Memory B cell (primary cell): ENCODE data around the gene EEF2.
"Not testable (repeated sequence)": the region's sequence is repeated elsewhere in the genome, so short reads cannot be mapped to it uniquely, and the experiment has no call there.

Experiments used
- ATAC-seq: fragments of 150-1000 bp; cut with Tn5 transposase; 2 replicates; pipeline ENCODE4 v1.10.0; 2021; ENCODE audit warnings: low read depth, mild to moderate bottlenecking, moderate library complexity
- DNase-seq, 2 donors: peaks; one replicate each; pipeline ENCODE4 v3.0.0; 2022; ENCODE audit warnings: low spot score in 2 of 2
- H3K27ac Mint-ChIP-seq: one replicate; pipeline ENCODE4 v1.8.0; 2022; ENCODE audit warnings: mild to moderate bottlenecking, moderate library complexity, mixed read lengths
- H3K27me3 Mint-ChIP-seq: one replicate; pipeline ENCODE4 v1.8.0; 2022; ENCODE audit warnings: mixed read lengths
- H3K36me3 Mint-ChIP-seq: one replicate; pipeline ENCODE4 v1.8.0; 2022; ENCODE audit warnings: mild to moderate bottlenecking, mixed read lengths
- H3K4me1 Mint-ChIP-seq: one replicate; pipeline ENCODE4 v1.8.0; 2022; ENCODE audit warnings: mixed read lengths
- H3K4me3 Mint-ChIP-seq: one replicate; pipeline ENCODE4 v1.8.0; 2022; ENCODE audit warnings: mild to moderate bottlenecking, moderate library complexity, mixed read lengths
- H3K9me3 Mint-ChIP-seq: one replicate; pipeline ENCODE4 v1.8.0; 2022; ENCODE audit warnings: mixed read lengths

Gene EEF2

GRCh38 chr19:3975637-3976087, 9.6 kb downstream of the EEF2 start:
- no peak for DNase-seq
- H3K36me3 Mint-ChIP-seq = peaks cover 16% of the 10 kb centered on the region
- ATAC-seq = no peak
- H3K4me1 Mint-ChIP-seq = peaks cover 7% of the 10 kb centered on the region
- no peak overlapping the region for H3K27ac Mint-ChIP-seq
- no peaks in the 10 kb centered on the region for H3K27me3 Mint-ChIP-seq
- H3K9me3 Mint-ChIP-seq = no peaks in the 10 kb centered on the region
- H3K4me3 Mint-ChIP-seq = no peak overlapping the region

- Mint-ChIP-seq H3K36me3 (peaks cover 16% of the 10 kb centered on the region), H3K4me3 (no peak overlapping the region), H3K9me3 (no peaks in the 10 kb centered on the region), H3K4me1 (peaks cover 12% of the 10 kb centered on the region), H3K27me3 (no peaks in the 10 kb centered on the region), H3K27ac (no peak overlapping the region)
- no peak for ATAC-seq
- no peak for DNase-seq
These were observed 10.1 kb downstream of the EEF2 start for GRCh38 chr19:3975144-3975543.

GRCh38 chr19:3970808-3971598, 14.3 kb downstream of the EEF2 start, which contains the start of gene DAPK3:
TSS of gene DAPK3 (minus strand) at chr19:3971099. CDS start at chr19:3969735, 1,364 bp downstream.
- DNase-seq (peak; percentile 81 to 84), ATAC-seq (peak; percentile 96)
- peaks cover 18% of the 10 kb centered on the region for H3K4me1 Mint-ChIP-seq
- peak within 1 kb of the TSS; percentile 89 for H3K4me3 Mint-ChIP-seq
- H3K36me3 Mint-ChIP-seq = peaks cover 5% of the 10 kb centered on the region
- H3K27ac Mint-ChIP-seq = peak within 1 kb of the TSS; percentile 72
- no peaks in the 10 kb centered on the region for H3K27me3 Mint-ChIP-seq
- no peaks in the 10 kb centered on the region for H3K9me3 Mint-ChIP-seq

- peaks cover 5% of the 10 kb centered on the region for H3K36me3 Mint-ChIP-seq
- no peaks in the 10 kb centered on the region for H3K27me3 Mint-ChIP-seq
These were observed 14.9 kb downstream of the EEF2 start for GRCh38 chr19:3970313-3970807.

GRCh38 chr19:3969435-3970312, 15.6 kb downstream of the EEF2 start:
- Mint-ChIP-seq H3K36me3 (peaks cover 8% of the 10 kb centered on the region), H3K9me3 (no peaks in the 10 kb centered on the region), H3K4me3 (peak overlapping the region; percentile 89), H3K4me1 (peaks cover 18% of the 10 kb centered on the region), H3K27ac (peak overlapping the region; percentile 72), H3K27me3 (no peaks in the 10 kb centered on the region)
- DNase-seq (no peak), ATAC-seq (no peak)

More at GRCh38 chr19:3970313-3970807, 14.9 kb downstream of the EEF2 start:
- H3K9me3 Mint-ChIP-seq = no peaks in the 10 kb centered on the region
- ATAC-seq = peak; percentile 3
- H3K4me3 Mint-ChIP-seq = peak overlapping the region; percentile 89
- H3K4me1 Mint-ChIP-seq = peaks cover 18% of the 10 kb centered on the region
- peak overlapping the region; percentile 72 for H3K27ac Mint-ChIP-seq
- DNase-seq = no peak

- Mint-ChIP-seq H3K27me3 (no peaks in the 10 kb centered on the region), H3K4me3 (no peak overlapping the region), H3K27ac (no peak overlapping the region), H3K4me1 (peaks cover 18% of the 10 kb centered on the region), H3K9me3 (no peaks in the 10 kb centered on the region), H3K36me3 (peaks cover 8% of the 10 kb centered on the region)
- ATAC-seq (no peak), DNase-seq (no peak)
These were observed 16.5 kb downstream of the EEF2 start for GRCh38 chr19:3968556-3969434.

- not testable (repeated sequence) for H3K9me3 Mint-ChIP-seq, H3K4me3 Mint-ChIP-seq, ATAC-seq, H3K27ac Mint-ChIP-seq, H3K27me3 Mint-ChIP-seq, DNase-seq
- Mint-ChIP-seq H3K36me3 (peaks cover 12% of the 10 kb centered on the region), H3K4me1 (peaks cover 18% of the 10 kb centered on the region)
These were observed 17.3 kb downstream of the EEF2 start for GRCh38 chr19:3967983-3968382.

- no peaks in the 10 kb centered on the region for H3K27me3 Mint-ChIP-seq
- peaks cover 17% of the 10 kb centered on the region for H3K4me1 Mint-ChIP-seq
- H3K4me3 Mint-ChIP-seq = no peak overlapping the region
- ATAC-seq (no peak), DNase-seq (no peak)
- no peak overlapping the region for H3K27ac Mint-ChIP-seq
- no peaks in the 10 kb centered on the region for H3K9me3 Mint-ChIP-seq
- H3K36me3 Mint-ChIP-seq = peaks cover 14% of the 10 kb centered on the region
These were observed 18.9 kb downstream of the EEF2 start for GRCh38 chr19:3966051-3967017.

- DNase-seq (no peak), ATAC-seq (no peak)
- Mint-ChIP-seq H3K4me1 (peaks cover 5% of the 10 kb centered on the region), H3K36me3 (peaks cover 14% of the 10 kb centered on the region), H3K27me3 (no peaks in the 10 kb centered on the region), H3K4me3 (no peak overlapping the region), H3K27ac (no peak overlapping the region), H3K9me3 (no peaks in the 10 kb centered on the region)
These were observed 20.7 kb downstream of the EEF2 start for GRCh38 chr19:3964256-3965194.

- ATAC-seq = no peak
- no peak overlapping the region for H3K4me3 Mint-ChIP-seq
- no peak overlapping the region for H3K27ac Mint-ChIP-seq
- peaks cover 5% of the 10 kb centered on the region for H3K4me1 Mint-ChIP-seq
- H3K9me3 Mint-ChIP-seq = no peaks in the 10 kb centered on the region
- no peak for DNase-seq
- no peaks in the 10 kb centered on the region for H3K27me3 Mint-ChIP-seq
- H3K36me3 Mint-ChIP-seq = peaks cover 14% of the 10 kb centered on the region
These were observed 21.6 kb downstream of the EEF2 start for GRCh38 chr19:3963458-3964255.

- Mint-ChIP-seq H3K9me3 (no peaks in the 10 kb centered on the region), H3K36me3 (peaks cover 11% of the 10 kb centered on the region), H3K4me1 (no peaks in the 10 kb centered on the region), H3K27me3 (no peaks in the 10 kb centered on the region), H3K27ac (no peak overlapping the region), H3K4me3 (no peak overlapping the region)
- ATAC-seq = no peak
- DNase-seq = no peak
These were observed 24.3 kb downstream of the EEF2 start for GRCh38 chr19:3961007-3961406.
